Nephron progenitor cell (in vitro differentiated cells): ENCODE measurements around the gene NEK2.

Experiments used
- DNase-seq: peaks from one replicate; pipeline ENCODE4 v3.0.0; 2021
- H3K27ac Mint-ChIP-seq: 2 replicates; pipeline ENCODE4 v1.8.0; 2021; ENCODE audit warnings: mild to moderate bottlenecking, moderate library complexity, mixed read lengths
- H3K27me3 Mint-ChIP-seq: 2 replicates; pipeline ENCODE4 v1.8.0; 2021; ENCODE audit warnings: mild to moderate bottlenecking, low read depth, mixed read lengths; ENCODE audit not compliant: poor library complexity
- H3K36me3 Mint-ChIP-seq: 2 replicates; pipeline ENCODE4 v1.8.0; 2021; ENCODE audit warnings: low read depth, mixed read lengths
- H3K4me1 Mint-ChIP-seq: 2 replicates; pipeline ENCODE4 v1.8.0; 2021; ENCODE audit warnings: mixed read lengths
- H3K4me3 Mint-ChIP-seq: 2 replicates; pipeline ENCODE4 v1.8.0; 2021; ENCODE audit warnings: mild to moderate bottlenecking, moderate library complexity, mixed read lengths
- H3K9me3 Mint-ChIP-seq: 2 replicates; pipeline ENCODE4 v1.8.0; 2021; ENCODE audit warnings: mild to moderate bottlenecking, moderate library complexity, mixed read lengths
- CTCF ChIP-seq: fragments of 200-600 bp; sonication (generic); IDR thresholded peaks from 2 replicates; pipeline ENCODE4 v1.5.0; 2021; ENCODE audit warnings: antibody characterized with exemption

The NEK2 gene

GRCh38 chr1:211654838-211655787, 20.3 kb downstream of the NEK2 start:
- TF ChIP-seq CTCF: peak; percentile 96
- peaks cover 28% of the 10 kb centered on the region for H3K4me1 Mint-ChIP-seq

GRCh38 chr1:211653959-211654496, 21.4 kb downstream of the NEK2 start:
- peak overlapping the region; percentile 4 for H3K27ac Mint-ChIP-seq
- H3K27me3 Mint-ChIP-seq: peaks cover 7% of the 10 kb centered on the region
- no peak for DNase-seq
- no peaks in the 10 kb centered on the region for H3K36me3 Mint-ChIP-seq
- H3K4me1 Mint-ChIP-seq: peaks cover 28% of the 10 kb centered on the region
- no peak overlapping the region for H3K4me3 Mint-ChIP-seq
- no peaks in the 10 kb centered on the region for H3K9me3 Mint-ChIP-seq
- no peak for TF ChIP-seq CTCF

More at GRCh38 chr1:211654838-211655787, 20.3 kb downstream of the NEK2 start:
- Mint-ChIP-seq H3K36me3 (no peaks in the 10 kb centered on the region), H3K27ac (no peak overlapping the region), H3K4me3 (no peak overlapping the region), H3K9me3 (no peaks in the 10 kb centered on the region), H3K27me3 (peaks cover 13% of the 10 kb centered on the region)
- DNase-seq: peak; percentile 94

- Mint-ChIP-seq H3K4me1 (peaks cover 28% of the 10 kb centered on the region), H3K27ac (no peak overlapping the region), H3K4me3 (no peak overlapping the region), H3K9me3 (no peaks in the 10 kb centered on the region), H3K36me3 (no peaks in the 10 kb centered on the region), H3K27me3 (peaks cover 7% of the 10 kb centered on the region)
- DNase-seq: no peak
- no peak for TF ChIP-seq CTCF
Observed at GRCh38 chr1:211653293-211653692, 22.1 kb downstream of the NEK2 start.

GRCh38 chr1:211652371-211652770, 23.1 kb downstream of the NEK2 start:
- Mint-ChIP-seq H3K27ac (no peak overlapping the region), H3K27me3 (peaks cover 11% of the 10 kb centered on the region), H3K9me3 (no peaks in the 10 kb centered on the region), H3K36me3 (no peaks in the 10 kb centered on the region), H3K4me1 (peaks cover 28% of the 10 kb centered on the region), H3K4me3 (no peak overlapping the region)
- DNase-seq: no peak
- no peak for TF ChIP-seq CTCF

- peaks cover 14% of the 10 kb centered on the region for H3K27me3 Mint-ChIP-seq
- H3K36me3 Mint-ChIP-seq: no peaks in the 10 kb centered on the region
- no peaks in the 10 kb centered on the region for H3K9me3 Mint-ChIP-seq
- no peak overlapping the region for H3K4me3 Mint-ChIP-seq
- H3K4me1 Mint-ChIP-seq: peaks cover 25% of the 10 kb centered on the region
- TF ChIP-seq CTCF: no peak
- no peak for DNase-seq
- H3K27ac Mint-ChIP-seq: no peak overlapping the region
Observed at GRCh38 chr1:211650904-211651303, 24.5 kb downstream of the NEK2 start.
